ENCODE measurements around the gene ZFYVE19.

- TF ChIP-seq CTCF (conservative IDR thresholded peaks at IDR 0.05; ENCODE audit: low read length) (no peak), EZH2phosphoT487 (IDR thresholded peaks at IDR 0.05; ENCODE audit: borderline replicate concordance, low read depth, low read length) (no peak)
These were observed 42.2 kb upstream of the ZFYVE19 start for GRCh38 chr15:40764629-40765103.

All from OCI-LY7 (cell line).